IMR-90 (cell line): Measurements from ENCODE around the gene TAGLN2. TPM values are rescaled to one million over a fixed set of nuclear protein-coding genes. Genes with fewer than 3 reads are reported as not detected.

Experiments
- ATAC-seq: fragments of 200-7000 bp; cut with Tn5 transposase; 2 replicates; pipeline ENCODE4 v1.9.1; 2020; ENCODE audit warnings: low read depth, mild to moderate bottlenecking, moderate library complexity
- BruUV-seq: library from RNA; stranded (reverse); fragments of 400-500 nt; replicated peaks from 2 replicates; lab custom pipeline; 2021; lab: Mats Ljungman, UMichigan
- CTCF ChIA-PET: fragments of 300-600 bp; formaldehyde crosslinking; extraction: SDS; loops from one replicate; lab custom pipeline; 2021; ENCODE audit warnings: antibody characterized with exemption; lab: Yijun Ruan, JAX
- POLR2A ChIA-PET: fragments of 300-600 bp; sonication (Branson Sonifier 250); formaldehyde crosslinking; loops from one replicate; lab custom pipeline; 2022; ENCODE audit warnings: antibody characterized with exemption; ENCODE audit not compliant: unreplicated experiment; lab: Charles Lee
- DNase-seq: peaks from one replicate; pipeline ENCODE4 v3.0.0; 2013
- H2AFZ ChIP-seq: replicated peaks from 2 replicates; pipeline ENCODE3; 2013; ENCODE audit warnings: low read length, mild to moderate bottlenecking; ENCODE audit not compliant: poor library complexity
- H2AK5ac ChIP-seq: 2 replicates; pipeline ENCODE4 v1.6.1; 2013; ENCODE audit warnings: low read depth, low read length, inconsistent platforms
- H2AK9ac ChIP-seq: replicated peaks from 2 replicates; pipeline ENCODE3; 2013; ENCODE audit warnings: mild to moderate bottlenecking, low read depth, low read length, moderate library complexity; ENCODE audit not compliant: poor library complexity
- H2BK120ac ChIP-seq: 2 replicates; pipeline ENCODE4 v1.6.1; 2013; ENCODE audit warnings: low read depth, low read length, inconsistent platforms
- H2BK15ac ChIP-seq: 3 replicates; pipeline ENCODE4 v1.6.1; 2013; ENCODE audit warnings: low read depth, low read length, inconsistent platforms
- H2BK20ac ChIP-seq: 2 replicates; pipeline ENCODE4 v1.6.1; 2013; ENCODE audit warnings: low read depth, mild to moderate bottlenecking, inconsistent platforms, low read length, moderate library complexity
- H2BK5ac ChIP-seq: 2 replicates; pipeline ENCODE4 v1.6.1; 2013; ENCODE audit warnings: mild to moderate bottlenecking, low read depth, low read length, inconsistent platforms; ENCODE audit not compliant: poor library complexity, severe bottlenecking
- H3K14ac ChIP-seq: replicated peaks from 2 replicates; pipeline ENCODE4 v1.6.1; 2013; ENCODE audit warnings: low read depth, low read length, inconsistent platforms
- H3K18ac ChIP-seq: 2 replicates; pipeline ENCODE4 v1.6.1; 2013; ENCODE audit warnings: low read depth, low read length, control low read depth
- H3K23ac ChIP-seq: 2 replicates; pipeline ENCODE4 v1.6.1; 2013; ENCODE audit warnings: low read depth, low read length, inconsistent platforms
- H3K27ac ChIP-seq: 2 replicates; pipeline ENCODE4 v1.5.1; 2013; ENCODE audit warnings: mild to moderate bottlenecking, control low read depth, low read length; ENCODE audit not compliant: insufficient read depth
- H3K27me3 ChIP-seq: 2 replicates; pipeline ENCODE4 v1.6.1; 2013; ENCODE audit warnings: low read length; ENCODE audit not compliant: control insufficient read depth, insufficient read depth
- H3K36me3 ChIP-seq: 2 replicates; pipeline ENCODE4 v1.6.1; 2013; ENCODE audit warnings: low read length, mixed read lengths; ENCODE audit not compliant: control insufficient read depth, insufficient read depth
- H3K4ac ChIP-seq: 2 replicates; pipeline ENCODE4 v1.6.1; 2013; ENCODE audit warnings: low read depth, low read length, inconsistent platforms
- H3K4me1 ChIP-seq: 2 replicates; pipeline ENCODE4 v1.6.1; 2013; ENCODE audit warnings: low read length, mixed read lengths; ENCODE audit not compliant: control insufficient read depth, insufficient read depth
- H3K4me2 ChIP-seq: 2 replicates; pipeline ENCODE4 v1.6.1; 2013; ENCODE audit warnings: low read depth, mild to moderate bottlenecking, control low read depth, low read length, moderate library complexity
- H3K4me3 ChIP-seq: 2 replicates; pipeline ENCODE4 v1.5.1; 2013; ENCODE audit warnings: low read depth, mild to moderate bottlenecking, control low read depth, low read length, moderate library complexity; ENCODE audit not compliant: insufficient read depth
- H3K56ac ChIP-seq: 2 replicates; pipeline ENCODE4 v1.6.1; 2013; ENCODE audit warnings: low read length, inconsistent platforms; ENCODE audit not compliant: insufficient read depth; ENCODE audit errors: extremely low read depth
- H3K79me1 ChIP-seq, 2 experiments: 2 replicates each; pipeline ENCODE4 v1.6.1; 2013; ENCODE audit warnings: low read length in 2 of 2, inconsistent platforms in 1 of 2, low read depth in 1 of 2
- H3K9ac ChIP-seq: 2 replicates; pipeline ENCODE4 v1.6.1; 2013; ENCODE audit warnings: low read depth, low read length, control low read depth
- H3K9me1 ChIP-seq: 2 replicates; pipeline ENCODE4 v1.6.1; 2013; ENCODE audit warnings: low read length, inconsistent platforms; ENCODE audit not compliant: insufficient read depth
- H3K9me3 ChIP-seq: 2 replicates; pipeline ENCODE4 v1.6.1; 2013; ENCODE audit warnings: low read length; ENCODE audit not compliant: control insufficient read depth, insufficient read depth
- H4K20me1 ChIP-seq: 2 replicates; pipeline ENCODE4 v1.6.1; 2013; ENCODE audit warnings: low read length, inconsistent platforms; ENCODE audit not compliant: insufficient read depth
- H4K5ac ChIP-seq: 2 replicates; pipeline ENCODE4 v1.6.1; 2013; ENCODE audit warnings: mild to moderate bottlenecking, low read depth, low read length, control low read depth
- H4K8ac ChIP-seq, 2 experiments: 2 replicates each; pipeline ENCODE4 v1.6.1; 2013; ENCODE audit warnings: low read depth in 2 of 2, low read length in 2 of 2, control low read depth in 1 of 2, inconsistent platforms in 1 of 2
- H4K91ac ChIP-seq: 2 replicates; pipeline ENCODE4 v1.6.1; 2013; ENCODE audit warnings: low read depth, low read length, inconsistent platforms; ENCODE audit not compliant: insufficient read depth
- CEBPB ChIP-seq: IDR thresholded peaks from 2 replicates; pipeline ENCODE4 v1.6.1; 2012; ENCODE audit warnings: low read depth, low read length, improper control_type of control experiment
- CTCF ChIP-seq: conservative IDR thresholded peaks from 2 replicates; pipeline ENCODE4 v1.5.1; 2012; ENCODE audit warnings: mild to moderate bottlenecking, low read depth, low read length, improper control_type of control experiment
- RAD21 ChIP-seq: IDR thresholded peaks from 2 replicates; pipeline ENCODE4 v1.6.1; 2012; ENCODE audit warnings: low read length, improper control_type of control experiment
- RFX5 ChIP-seq: IDR thresholded peaks from 2 replicates; pipeline ENCODE4 v1.8.0; 2012; ENCODE audit warnings: low read depth, mild to moderate bottlenecking, low read length, moderate library complexity
- SMC3 ChIP-seq: fragments of 150-350 bp; IDR thresholded peaks from 2 replicates; pipeline ENCODE4 v1.6.1; 2016; ENCODE audit warnings: low read depth, mild to moderate bottlenecking, antibody characterized with exemption, low read length, moderate library complexity
- WGBS, 2 experiments: methylation state at CpG; one replicate each; pipeline versions ENCODE4 v1.1.5 to v1.1.7; 2013; ENCODE audit warnings: missing lambda C conversion rate in 2 of 2; ENCODE audit not compliant: insufficient read length in 1 of 2; ENCODE audit errors: extremely low coverage in 2 of 2; 5-methylcytosine and 5-hydroxymethylcytosine counted together
- dilution Hi-C: fragments of 300-500 bp; cut with HindIII; formaldehyde crosslinking; loops from one replicate; pipeline ENCODE4 v1.14.3; 2018; ENCODE audit warnings: low sequenced_read_pairs; ENCODE audit not compliant: unreplicated experiment
- in situ Hi-C: fragments of 300-500 bp; cut with MboI; formaldehyde crosslinking; loops from 3 replicates; pipeline ENCODE4 v1.14.3; 2019; ENCODE audit warnings: low sequenced_read_pairs, inconsistent platforms, mixed read lengths
- intact Hi-C: fragments of 100-400 bp; cut with micrococcal nuclease; formaldehyde crosslinking; loops from 2 replicates; pipeline ENCODE4 v1.10.0; 2022
- polyA plus RNA-seq, 3 experiments: library from polyadenylated mRNA; depleted of rRNA; stranded (reverse); fragments of >200 nt; gene quantifications; 2 replicates each; pipeline ENCODE4 v1.2.3, GENCODE V29; 2012; ENCODE audit warnings: low replicate concordance in 1 of 3
- total RNA-seq: library from RNA; depleted of rRNA; stranded (reverse); fragments of >200 nt; gene quantifications from 2 replicates; pipeline ENCODE4 v1.2.3, GENCODE V29; 2012
- TF ChIP-seq, protein P1 (sequence below): fragments of 150-350 bp; IDR thresholded peaks from 2 replicates; pipeline ENCODE4 v1.6.1; 2017; ENCODE audit warnings: mild to moderate bottlenecking, antibody characterized with exemption, low read length, low read depth

The TAGLN2 gene
- total and polyA plus RNA-seq, 2 of the 4 experiments (the other 2 are of a cell fraction) = 440 to 634 TPM

- H2AFZ ChIP-seq = peak overlapping the region; percentile 78
- H3K9me3 ChIP-seq = no peaks in the 10 kb centered on the region
- no peak overlapping the region for H3K4me3 ChIP-seq
- H3K4ac ChIP-seq = no peak overlapping the region
- dilution Hi-C loops = no loop called here
- BruUV-seq = no TSS peak
- no peak overlapping the region for H3K9ac ChIP-seq
- no peak overlapping the region; the same call in none of the 2 replicates for H2AK5ac ChIP-seq
- no peak overlapping the region for H3K23ac ChIP-seq
- H3K79me1 ChIP-seq = no peaks in the 10 kb centered on the region
- no peaks in the 10 kb centered on the region for H3K36me3 ChIP-seq
- WGBS, 2 experiments = no CpG with 5 or more reads among the region's 16 CpGs
- H3K4me2 ChIP-seq = no peak overlapping the region
- TF ChIP-seq, protein P1, sequence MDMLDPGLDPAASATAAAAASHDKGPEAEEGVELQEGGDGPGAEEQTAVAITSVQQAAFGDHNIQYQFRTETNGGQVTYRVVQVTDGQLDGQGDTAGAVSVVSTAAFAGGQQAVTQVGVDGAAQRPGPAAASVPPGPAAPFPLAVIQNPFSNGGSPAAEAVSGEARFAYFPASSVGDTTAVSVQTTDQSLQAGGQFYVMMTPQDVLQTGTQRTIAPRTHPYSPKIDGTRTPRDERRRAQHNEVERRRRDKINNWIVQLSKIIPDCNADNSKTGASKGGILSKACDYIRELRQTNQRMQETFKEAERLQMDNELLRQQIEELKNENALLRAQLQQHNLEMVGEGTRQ = no peak
- TF ChIP-seq RAD21 (peak; percentile 94), SMC3 (peak; percentile 95), RFX5 (no peak), CEBPB (no peak), CTCF (peak; percentile 93)
- H2BK120ac ChIP-seq = no peak overlapping the region
- intact Hi-C loops = loop anchor here (1.0 kb wide), 1 partner anchor 70 kb away; no protein-coding TSS in a partner anchor
- no peak overlapping the region for H2BK15ac ChIP-seq
- no peak overlapping the region for H3K18ac ChIP-seq
- H4K91ac ChIP-seq = no peak overlapping the region
- no peak for DNase-seq
- ChIA-PET POLR2A (no interaction called here), CTCF (interaction anchor here (6.4 kb wide), 1 partner anchor 70 kb away, joined by 48 read pairs; no protein-coding TSS in a partner anchor)
- H3K4me1 ChIP-seq = no peaks in the 10 kb centered on the region
- no peak overlapping the region for H2BK20ac ChIP-seq
- no peak overlapping the region for H4K5ac ChIP-seq
- H2AK9ac ChIP-seq = no peak overlapping the region
- H3K9me1 ChIP-seq = no peaks in the 10 kb centered on the region
- no peaks in the 10 kb centered on the region for H4K20me1 ChIP-seq
- no peak overlapping the region for H3K56ac ChIP-seq
- no peak overlapping the region for H3K14ac ChIP-seq
- H3K27ac ChIP-seq = no peak overlapping the region
- no peak overlapping the region for H2BK5ac ChIP-seq
- H3K27me3 ChIP-seq = peaks cover 38% of the 10 kb centered on the region
- peak; percentile 98 for ATAC-seq
- no peak overlapping the region for H4K8ac ChIP-seq
- in situ Hi-C loops = loop anchor here (5.0 to 10.0 kb wide), 2 partner anchors 71 to 438 kb away; no protein-coding TSS in a partner anchor
Observed at GRCh38 chr1:159936273-159936904, 11.1 kb upstream of the TAGLN2 start.
